Neural crest cell (in vitro differentiated cells): ENCODE measurements around the gene ZNF697. TPM values are rescaled to one million over a fixed set of nuclear protein-coding genes. Genes with fewer than 3 reads are reported as not detected.

Experiments used
- DNase-seq: peaks from one replicate; pipeline ENCODE4 v3.0.0; 2021; ENCODE audit warnings: low read depth, mixed read lengths, low spot score
- H3K27ac Mint-ChIP-seq: one replicate; pipeline ENCODE4 v1.8.0; 2021; ENCODE audit warnings: mild to moderate bottlenecking, mixed read lengths; ENCODE audit not compliant: unreplicated experiment
- H3K27me3 Mint-ChIP-seq: 2 replicates; pipeline ENCODE4 v1.8.0; 2021; ENCODE audit warnings: low read depth, mild to moderate bottlenecking, mixed read lengths
- H3K36me3 Mint-ChIP-seq: 2 replicates; pipeline ENCODE4 v1.8.0; 2021; ENCODE audit warnings: low read depth, mild to moderate bottlenecking, mixed read lengths
- H3K4me1 Mint-ChIP-seq: 2 replicates; pipeline ENCODE4 v1.8.0; 2021; ENCODE audit warnings: mixed read lengths
- H3K4me3 Mint-ChIP-seq: one replicate; pipeline ENCODE4 v1.8.0; 2021; ENCODE audit warnings: mild to moderate bottlenecking, mixed read lengths
- H3K9me3 Mint-ChIP-seq: 2 replicates; pipeline ENCODE4 v1.8.0; 2021; ENCODE audit warnings: mixed read lengths
- total RNA-seq: library from RNA; stranded (reverse); gene quantifications from 2 replicates; pipeline ENCODE4 v1.2.1, GENCODE V29; 2021
- TF ChIP-seq, protein P1 (sequence below): fragments of 200-600 bp; sonication (generic); conservative IDR thresholded peaks from 2 replicates; pipeline ENCODE4 v1.5.0; 2021; ENCODE audit warnings: antibody characterized with exemption, mild to moderate bottlenecking

ZNF697 gene
- total RNA-seq, 1 donor from 2014 or later = 19.5 TPM

- Mint-ChIP-seq H3K9me3 (no peaks in the 10 kb centered on the region), H3K27ac (no peak overlapping the region), H3K36me3 (peaks cover 2% of the 10 kb centered on the region), H3K27me3 (no peaks in the 10 kb centered on the region), H3K4me3 (no peak overlapping the region), H3K4me1 (peaks cover 35% of the 10 kb centered on the region)
- DNase-seq = no peak
- TF ChIP-seq, protein P1, sequence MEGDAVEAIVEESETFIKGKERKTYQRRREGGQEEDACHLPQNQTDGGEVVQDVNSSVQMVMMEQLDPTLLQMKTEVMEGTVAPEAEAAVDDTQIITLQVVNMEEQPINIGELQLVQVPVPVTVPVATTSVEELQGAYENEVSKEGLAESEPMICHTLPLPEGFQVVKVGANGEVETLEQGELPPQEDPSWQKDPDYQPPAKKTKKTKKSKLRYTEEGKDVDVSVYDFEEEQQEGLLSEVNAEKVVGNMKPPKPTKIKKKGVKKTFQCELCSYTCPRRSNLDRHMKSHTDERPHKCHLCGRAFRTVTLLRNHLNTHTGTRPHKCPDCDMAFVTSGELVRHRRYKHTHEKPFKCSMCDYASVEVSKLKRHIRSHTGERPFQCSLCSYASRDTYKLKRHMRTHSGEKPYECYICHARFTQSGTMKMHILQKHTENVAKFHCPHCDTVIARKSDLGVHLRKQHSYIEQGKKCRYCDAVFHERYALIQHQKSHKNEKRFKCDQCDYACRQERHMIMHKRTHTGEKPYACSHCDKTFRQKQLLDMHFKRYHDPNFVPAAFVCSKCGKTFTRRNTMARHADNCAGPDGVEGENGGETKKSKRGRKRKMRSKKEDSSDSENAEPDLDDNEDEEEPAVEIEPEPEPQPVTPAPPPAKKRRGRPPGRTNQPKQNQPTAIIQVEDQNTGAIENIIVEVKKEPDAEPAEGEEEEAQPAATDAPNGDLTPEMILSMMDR = no peak
Measured at GRCh38 chr1:119635811-119636390, 12.2 kb downstream of the ZNF697 start.

DNA sequence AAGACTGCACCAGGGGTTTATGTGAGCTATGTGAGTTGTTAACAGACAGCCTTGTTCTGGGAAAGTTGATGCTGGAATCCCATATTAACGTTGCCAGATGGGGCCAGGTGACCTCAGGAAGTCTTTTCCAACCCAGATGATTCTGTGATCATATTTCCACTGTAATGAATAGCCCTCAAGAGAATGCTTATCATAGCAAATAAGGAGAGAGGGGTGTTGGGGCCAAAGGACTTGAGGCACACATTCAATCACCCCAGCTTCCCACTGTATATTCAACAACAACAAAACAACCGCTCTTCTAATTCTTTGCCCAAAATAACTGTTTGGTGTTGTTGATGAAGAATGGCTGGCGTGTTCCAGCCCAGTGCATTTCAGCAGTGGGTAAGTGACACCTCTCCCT is 14.1 kb downstream of the ZNF697 start:
- no peaks in the 10 kb centered on the region for H3K9me3 Mint-ChIP-seq
- no peak overlapping the region for H3K27ac Mint-ChIP-seq
- DNase-seq = no peak
- peaks cover 31% of the 10 kb centered on the region for H3K4me1 Mint-ChIP-seq
- peaks cover 5% of the 10 kb centered on the region for H3K36me3 Mint-ChIP-seq
- TF ChIP-seq, protein P1 = no peak
- no peaks in the 10 kb centered on the region for H3K27me3 Mint-ChIP-seq
- H3K4me3 Mint-ChIP-seq = no peak overlapping the region

- Mint-ChIP-seq H3K4me3 (no peak overlapping the region), H3K9me3 (no peaks in the 10 kb centered on the region)
Measured at GRCh38 chr1:119633575-119633974, 14.5 kb downstream of the ZNF697 start.

DNA sequence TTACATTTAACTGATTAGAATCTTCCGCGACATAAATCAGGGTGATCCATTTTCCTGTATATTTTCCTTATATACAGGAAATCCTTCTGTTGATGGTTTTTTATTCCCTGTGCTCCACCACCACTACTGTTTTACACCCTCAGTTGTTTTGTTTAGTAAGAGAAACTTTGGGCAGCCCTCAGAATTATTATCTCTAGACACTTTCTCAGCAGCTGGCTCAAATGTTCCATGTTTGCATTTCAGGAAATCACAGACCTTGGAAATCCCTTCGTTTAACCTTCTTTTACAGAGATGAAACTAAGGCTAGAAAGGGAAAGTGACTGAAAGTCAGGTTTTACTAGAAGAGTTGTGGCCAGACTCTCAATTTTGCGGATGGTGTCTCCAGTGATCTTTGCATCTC is 15.2 kb downstream of the ZNF697 start:
- Mint-ChIP-seq H3K9me3 (no peaks in the 10 kb centered on the region), H3K4me3 (no peak overlapping the region)

More at GRCh38 chr1:119633575-119633974, 14.5 kb downstream of the ZNF697 start:
- TF ChIP-seq, protein P1 = no peak
- no peak for DNase-seq
- H3K27me3 Mint-ChIP-seq = no peaks in the 10 kb centered on the region
- H3K4me1 Mint-ChIP-seq = peaks cover 31% of the 10 kb centered on the region
- no peak overlapping the region for H3K27ac Mint-ChIP-seq
- peaks cover 5% of the 10 kb centered on the region for H3K36me3 Mint-ChIP-seq

DNA sequence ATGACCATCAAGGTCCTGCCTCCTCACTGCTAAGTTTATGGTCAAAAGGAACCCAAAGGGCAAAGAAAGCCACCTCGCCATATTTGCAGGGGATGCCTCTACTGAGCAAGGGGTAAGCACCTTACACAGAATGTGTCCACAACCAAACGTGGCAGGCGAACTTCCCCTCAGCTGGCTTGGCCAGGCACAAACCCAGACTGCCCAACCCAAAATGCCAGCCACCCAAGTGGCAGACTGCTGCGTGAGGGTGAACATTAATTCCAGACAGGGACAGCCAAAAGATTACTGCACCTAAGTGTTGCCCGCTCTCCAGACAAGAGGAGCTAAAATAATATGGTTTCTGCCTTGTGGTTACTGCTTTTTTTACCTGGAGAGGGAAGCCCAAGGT is 16.0 kb downstream of the ZNF697 start:
- TF ChIP-seq, protein P1 = no peak
- Mint-ChIP-seq H3K9me3 (no peaks in the 10 kb centered on the region), H3K4me3 (no peak overlapping the region), H3K27me3 (no peaks in the 10 kb centered on the region), H3K4me1 (peaks cover 31% of the 10 kb centered on the region), H3K36me3 (peaks cover 5% of the 10 kb centered on the region), H3K27ac (no peak overlapping the region)
- no peak for DNase-seq

More for the DNA sequence above, 15.2 kb downstream of the ZNF697 start:
- Mint-ChIP-seq H3K27ac (no peak overlapping the region), H3K27me3 (no peaks in the 10 kb centered on the region), H3K36me3 (peaks cover 5% of the 10 kb centered on the region), H3K4me1 (peaks cover 31% of the 10 kb centered on the region)
- TF ChIP-seq, protein P1 = no peak
- no peak for DNase-seq
